Measurements from ENCODE around the gene UNC5A.

Gene UNC5A

GRCh38 chr5:176875783-176876505 lies 65.6 kb downstream of the UNC5A start:
- DNase-seq (ENCODE audit: low spot score): no peak
- TF ChIP-seq CTCF (IDR thresholded peaks at IDR 0.05): no peak
- H3K27ac ChIP-seq: no peak overlapping the region
- H3K4me3 ChIP-seq: no peak overlapping the region

GRCh38 chr5:176876506-176877431 lies 66.4 kb downstream of the UNC5A start:
- TF ChIP-seq CTCF (IDR thresholded peaks at IDR 0.05): no peak
- no peak for DNase-seq (ENCODE audit: low spot score)
- no peak overlapping the region for H3K27ac ChIP-seq
- no peak overlapping the region for H3K4me3 ChIP-seq

GRCh38 chr5:176877793-176878331 lies 67.5 kb downstream of the UNC5A start:
- TF ChIP-seq CTCF (IDR thresholded peaks at IDR 0.05): no peak
- no peak overlapping the region for H3K4me3 ChIP-seq
- no peak for DNase-seq (ENCODE audit: low spot score)
- H3K27ac ChIP-seq: no peak overlapping the region

GRCh38 chr5:176878463-176878862 lies 68.1 kb downstream of the UNC5A start:
- no peak overlapping the region for H3K4me3 ChIP-seq
- no peak for TF ChIP-seq CTCF (IDR thresholded peaks at IDR 0.05)
- H3K27ac ChIP-seq: no peak overlapping the region
- DNase-seq (ENCODE audit: low spot score): no peak

GRCh38 chr5:176878906-176879662 lies 68.7 kb downstream of the UNC5A start:
- DNase-seq (ENCODE audit: low spot score): no peak
- no peak overlapping the region for H3K27ac ChIP-seq
- no peak overlapping the region for H3K4me3 ChIP-seq
- no peak for TF ChIP-seq CTCF (IDR thresholded peaks at IDR 0.05)

GRCh38 chr5:176879663-176880361 lies 69.5 kb downstream of the UNC5A start:
- no peak for TF ChIP-seq CTCF (IDR thresholded peaks at IDR 0.05)
- Histone ChIP-seq H3K4me3 (no peak overlapping the region), H3K27ac (no peak overlapping the region)
- no peak for DNase-seq (ENCODE audit: low spot score)
